22Rv1 (cell line): ENCODE results near the gene PSMC5.

Experiments
- H3K27ac ChIP-seq: fragments of 450-650 bp; 2 replicates; pipeline ENCODE4 v1.5.1; 2017
- ZFX ChIP-seq: fragments of 450-650 bp; IDR thresholded peaks from 2 replicates; pipeline ENCODE4 v1.6.1; 2017; ENCODE audit warnings: antibody characterized with exemption, borderline replicate concordance
- TF ChIP-seq, protein P1 (sequence below): fragments of 450-650 bp; IDR thresholded peaks from 2 replicates; pipeline ENCODE4 v1.5.1; 2017; ENCODE audit warnings: mild to moderate bottlenecking

PSMC5 gene

DNA sequence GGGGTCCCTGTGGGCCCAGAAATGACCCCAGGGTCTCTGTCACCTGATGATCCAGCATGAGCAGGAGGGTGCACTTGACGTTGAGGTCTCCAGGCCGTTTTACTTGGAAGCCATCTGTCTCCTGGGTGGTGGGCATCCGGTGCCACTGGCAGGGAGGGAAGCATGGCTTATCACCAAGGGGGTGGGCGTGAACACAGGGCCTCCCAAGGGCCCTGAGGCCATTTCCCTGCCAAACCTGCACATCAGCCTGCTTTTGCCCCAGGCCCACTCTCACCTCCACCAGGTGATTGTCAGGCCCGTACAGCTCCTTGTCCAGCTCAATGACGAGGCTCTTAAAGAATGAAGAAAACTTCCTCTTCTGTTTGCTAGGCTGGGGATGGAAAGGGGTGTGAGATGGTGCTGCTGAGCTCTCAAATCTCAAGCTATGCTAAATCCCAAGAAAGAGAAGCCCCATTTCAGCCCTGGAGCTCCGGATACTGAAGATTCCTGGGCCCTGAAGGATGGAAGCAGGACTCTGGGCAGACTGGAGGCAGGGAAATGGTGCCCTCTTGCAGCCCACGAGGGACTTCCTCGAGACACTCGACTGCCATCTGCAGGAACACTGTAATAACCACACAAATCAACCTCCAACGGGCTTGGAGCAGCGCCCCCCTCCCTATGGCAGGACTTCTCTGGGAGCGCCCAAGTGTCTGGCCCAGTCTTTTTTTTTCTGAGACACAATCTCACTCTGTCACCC, 7.4 kb downstream of the PSMC5 start:
- TF ChIP-seq, protein P1, sequence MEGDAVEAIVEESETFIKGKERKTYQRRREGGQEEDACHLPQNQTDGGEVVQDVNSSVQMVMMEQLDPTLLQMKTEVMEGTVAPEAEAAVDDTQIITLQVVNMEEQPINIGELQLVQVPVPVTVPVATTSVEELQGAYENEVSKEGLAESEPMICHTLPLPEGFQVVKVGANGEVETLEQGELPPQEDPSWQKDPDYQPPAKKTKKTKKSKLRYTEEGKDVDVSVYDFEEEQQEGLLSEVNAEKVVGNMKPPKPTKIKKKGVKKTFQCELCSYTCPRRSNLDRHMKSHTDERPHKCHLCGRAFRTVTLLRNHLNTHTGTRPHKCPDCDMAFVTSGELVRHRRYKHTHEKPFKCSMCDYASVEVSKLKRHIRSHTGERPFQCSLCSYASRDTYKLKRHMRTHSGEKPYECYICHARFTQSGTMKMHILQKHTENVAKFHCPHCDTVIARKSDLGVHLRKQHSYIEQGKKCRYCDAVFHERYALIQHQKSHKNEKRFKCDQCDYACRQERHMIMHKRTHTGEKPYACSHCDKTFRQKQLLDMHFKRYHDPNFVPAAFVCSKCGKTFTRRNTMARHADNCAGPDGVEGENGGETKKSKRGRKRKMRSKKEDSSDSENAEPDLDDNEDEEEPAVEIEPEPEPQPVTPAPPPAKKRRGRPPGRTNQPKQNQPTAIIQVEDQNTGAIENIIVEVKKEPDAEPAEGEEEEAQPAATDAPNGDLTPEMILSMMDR, result peak; percentile 93
- TF ChIP-seq ZFX, result no peak
- peak overlapping the region; percentile 58 for H3K27ac ChIP-seq

DNA sequence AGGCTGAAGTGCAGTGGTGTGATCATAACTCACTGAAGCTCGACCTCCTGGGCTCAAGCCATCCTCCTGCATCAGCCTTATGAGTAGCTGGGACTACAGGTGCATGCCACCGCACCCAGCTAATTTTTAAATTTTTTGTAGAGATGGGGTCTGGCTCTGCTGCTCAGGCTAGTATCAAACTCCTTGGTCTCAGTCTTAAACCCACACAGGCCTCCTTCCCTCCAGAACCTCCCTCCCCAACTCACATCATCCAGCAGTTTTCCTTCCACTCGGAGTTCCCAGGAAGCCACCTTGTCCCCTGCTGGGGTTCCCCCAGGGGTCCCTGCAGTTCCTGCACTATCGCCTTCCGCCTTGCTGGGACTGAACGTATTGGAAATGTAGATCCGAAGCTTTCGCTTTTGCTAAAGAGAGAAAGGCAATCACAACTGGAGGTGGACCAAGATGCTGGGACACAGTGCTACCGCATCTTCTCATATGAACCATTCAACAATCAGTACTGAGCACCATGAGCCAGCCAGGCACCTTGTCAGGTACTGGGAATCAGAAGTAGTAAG, 8.0 kb downstream of the PSMC5 start:
- H3K27ac ChIP-seq, result peak overlapping the region; percentile 58
- no peak for TF ChIP-seq ZFX
- TF ChIP-seq, protein P1, result peak; percentile 65

DNA sequence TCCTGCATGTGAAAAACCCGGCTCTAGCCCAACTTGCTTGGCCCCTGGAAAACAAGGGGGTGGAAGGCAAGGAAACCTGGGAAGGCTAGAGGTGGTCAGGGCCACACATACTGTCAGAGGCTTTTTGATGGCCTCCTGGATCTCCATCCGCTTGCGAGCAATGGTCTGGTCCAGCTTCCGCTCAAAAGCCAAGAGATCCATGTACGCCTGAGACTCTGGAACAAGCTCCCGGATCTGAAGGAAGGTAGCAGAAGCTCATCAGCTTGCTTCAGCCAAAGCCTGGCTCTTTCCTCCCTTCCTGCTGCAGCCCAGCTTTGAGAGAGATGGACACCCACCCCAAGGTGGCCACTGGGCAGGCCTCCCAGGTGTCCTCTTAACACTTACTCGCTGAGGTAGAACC, 9.6 kb downstream of the PSMC5 start:
- H3K27ac ChIP-seq, result peak overlapping the region; percentile 96; the same call in 1 of the 2 replicates
- TF ChIP-seq, protein P1, result no peak
- no peak for TF ChIP-seq ZFX

DNA sequence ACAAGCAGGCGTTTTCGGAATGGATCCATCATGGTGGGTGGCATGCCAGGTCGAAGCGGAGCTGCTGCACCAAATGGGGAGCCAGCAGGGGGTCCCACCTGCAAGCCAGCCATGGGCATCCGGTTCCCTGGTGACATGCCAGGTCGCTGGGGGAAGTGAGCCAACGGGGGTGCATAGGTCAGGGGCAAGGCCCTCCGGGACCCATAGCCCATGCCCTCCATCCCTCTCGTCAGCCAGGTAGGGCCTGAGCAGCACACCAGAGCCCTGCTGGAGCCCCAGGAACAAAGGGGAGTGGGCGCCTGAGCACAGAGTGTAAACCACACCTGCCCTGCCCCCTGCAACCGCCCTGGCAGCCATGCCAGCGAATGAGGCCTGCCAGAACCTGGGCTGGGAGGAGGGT, 10.2 kb downstream of the PSMC5 start:
- no peak for TF ChIP-seq ZFX
- TF ChIP-seq, protein P1, result no peak
- H3K27ac ChIP-seq, result peak overlapping the region; percentile 96

DNA sequence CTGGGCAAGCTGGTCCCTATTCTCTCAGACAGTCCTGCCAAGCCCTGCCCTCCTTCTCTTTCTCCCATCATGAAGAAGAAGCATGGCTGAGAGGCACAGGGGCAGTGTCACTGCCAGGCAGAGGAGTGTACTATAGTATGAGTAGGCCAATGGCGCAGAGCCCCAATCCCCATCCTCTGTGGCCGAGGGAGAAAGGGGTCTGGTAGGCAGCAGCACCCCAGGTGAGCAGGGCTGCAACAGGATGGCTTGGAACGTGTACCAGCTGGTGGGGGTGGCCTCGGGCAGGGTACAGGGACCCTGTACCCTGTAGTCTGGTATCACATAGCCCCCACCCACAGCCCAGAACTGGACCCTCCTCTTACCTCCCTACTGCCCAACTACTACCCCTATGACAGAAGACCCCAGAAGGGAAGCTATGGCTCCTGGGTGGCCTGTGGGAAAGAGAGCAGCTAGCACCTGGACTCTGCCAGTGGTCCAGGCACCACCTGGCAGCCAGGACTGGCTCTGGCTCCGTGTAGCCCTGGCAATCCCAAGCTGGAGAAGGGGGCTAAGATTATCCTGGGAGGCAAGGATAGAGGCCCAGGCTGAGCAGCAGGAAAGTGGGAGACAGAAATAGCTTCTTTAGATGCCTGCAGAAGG, 10.8 kb downstream of the PSMC5 start:
- H3K27ac ChIP-seq, result peak overlapping the region; percentile 96
- TF ChIP-seq, protein P1, result no peak
- TF ChIP-seq ZFX, result no peak

DNA sequence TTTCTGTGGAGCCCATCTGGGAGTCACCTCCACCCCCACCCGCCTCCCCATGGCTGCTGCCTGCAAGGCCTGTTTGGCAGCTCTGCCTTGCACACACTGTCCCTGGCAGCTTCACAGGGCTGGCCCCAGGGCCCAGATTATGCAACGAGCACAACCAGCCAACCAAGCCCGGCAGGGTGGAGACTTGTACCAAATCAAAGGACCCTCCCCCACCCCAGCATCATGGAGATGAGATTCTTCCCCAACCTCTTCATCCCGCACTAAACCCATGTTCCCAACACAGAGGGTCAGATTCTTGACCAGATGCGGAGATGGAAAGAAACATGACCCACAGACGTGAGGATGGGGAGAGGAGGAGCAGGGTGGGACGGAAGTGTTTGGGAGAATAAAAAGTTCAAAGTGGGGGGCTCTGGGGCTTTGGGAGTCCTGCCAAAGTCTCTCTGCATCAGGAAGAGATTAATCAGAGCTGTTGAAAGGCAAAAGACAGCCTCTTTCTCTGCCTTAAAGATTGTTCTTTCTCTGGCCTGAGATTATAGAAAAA, 11.5 kb downstream of the PSMC5 start:
- peak overlapping the region; percentile 96 for H3K27ac ChIP-seq
- TF ChIP-seq ZFX, result no peak
- TF ChIP-seq, protein P1, result no peak
